Lung (tissue), 12 donors: ENCODE results near the gene TSBP1. TPM values are rescaled to one million over a fixed set of nuclear protein-coding genes. Genes with fewer than 3 reads are reported as not detected.
"Not testable (repeated sequence)": the region's sequence is repeated elsewhere in the genome, so short reads cannot be mapped to it uniquely, and the experiment has no call there.

Experiments used
- ATAC-seq: fragments of 200-7000 bp; cut with Tn5 transposase; one replicate; pipeline ENCODE4 v1.9.1; 2020; ENCODE audit warnings: moderate number of reproducible peaks; ENCODE audit not compliant: insufficient read depth, low FRiP score
- DNase-seq, 3 donors: peaks; one replicate each; pipeline ENCODE4 v3.0.0-alpha.2; 2013 to 2017
- H3K27ac ChIP-seq, 2 donors: one replicate each; pipeline ENCODE4 v1.5.1; 2013; ENCODE audit warnings: mild to moderate bottlenecking in 2 of 2, moderate library complexity in 2 of 2, control low read depth in 1 of 2, inconsistent platforms in 1 of 2, low read depth in 1 of 2, low read length in 1 of 2
- H3K27me3 ChIP-seq, 3 donors: one replicate each; pipeline ENCODE4 v1.5.1; 2013; ENCODE audit warnings: low read length in 2 of 3; ENCODE audit not compliant: control insufficient read depth in 3 of 3, insufficient read depth in 3 of 3
- H3K36me3 ChIP-seq, 4 donors: one replicate each; pipeline ENCODE4 v1.5.1; 2013; ENCODE audit warnings: low read length in 4 of 4, mild to moderate bottlenecking in 1 of 4, moderate library complexity in 1 of 4; ENCODE audit not compliant: control insufficient read depth in 4 of 4, insufficient read depth in 4 of 4
- H3K4me1 ChIP-seq, 5 donors: one replicate each; pipeline ENCODE4 v1.5.1; 2013; ENCODE audit warnings: low read length in 5 of 5, mild to moderate bottlenecking in 2 of 5, moderate library complexity in 1 of 5; ENCODE audit not compliant: control insufficient read depth in 5 of 5, insufficient read depth in 5 of 5
- H3K4me3 ChIP-seq: one replicate; pipeline ENCODE4 v1.5.1; 2013; ENCODE audit warnings: mild to moderate bottlenecking, control low read depth, moderate library complexity
- H3K9ac ChIP-seq, 2 donors: one replicate each; pipeline ENCODE4 v1.5.1; 2013; ENCODE audit warnings: low read length in 2 of 2, control low read depth in 1 of 2; ENCODE audit not compliant: insufficient read depth in 1 of 2
- H3K9me3 ChIP-seq, 4 donors: one replicate each; pipeline ENCODE4 v1.5.1; 2013; ENCODE audit warnings: low read length in 3 of 4, mild to moderate bottlenecking in 1 of 4, moderate library complexity in 1 of 4; ENCODE audit not compliant: control insufficient read depth in 4 of 4, insufficient read depth in 3 of 4
- WGBS, 2 donors: extraction: QIAGEN DNeasy Blood & Tissue Kit; methylation state at CpG; one replicate each; pipeline ENCODE4 v1.1.7; 2013; 5-methylcytosine and 5-hydroxymethylcytosine counted together
- polyA plus RNA-seq, 2 donors: library from polyadenylated mRNA; stranded (reverse); fragments of 200-250 nt; gene quantifications; one replicate each; pipeline ENCODE4 v1.2.1, GENCODE V29; 2013
- total RNA-seq, 2 donors: library from RNA; depleted of rRNA in 1 of 2; stranded (reverse); fragments of >200 nt in 1 of 2; gene quantifications; one replicate each; pipeline ENCODE4 v1.2.1, GENCODE V29; 2014 to 2021
- TF ChIP-seq, protein P1 (sequence below): IDR thresholded peaks from 2 replicates; pipeline ENCODE4 v1.5.1; 2012; ENCODE audit warnings: mild to moderate bottlenecking; ENCODE audit errors: control extremely low read depth, extremely low read depth
- donor health status: control.
- donor health status: control.
- donor health status: Bipolar disorder and iron deficiency.
- donor health status: healthy.
- donor health status: DM: yes; HTN: yes; CAD: no.

TSBP1 gene
- total and polyA plus RNA-seq, 4 donors = not detected

- Histone ChIP-seq H3K4me3 (no peak overlapping the region), H3K9ac (no peak overlapping the region), H3K9me3 (peaks cover 0 to 5% (median 0%) of the 10 kb centered on the region in 4 donors), H3K4me1 (no peaks in the 10 kb centered on the region), H3K36me3 (no peaks in the 10 kb centered on the region), H3K27ac (no peak overlapping the region), H3K27me3 (no peaks in the 10 kb centered on the region)
- WGBS, 2 donors = 72 to 75% methylated on average over 1 of the region's 1 CpG
- DNase-seq = no peak
- TF ChIP-seq, protein P1, sequence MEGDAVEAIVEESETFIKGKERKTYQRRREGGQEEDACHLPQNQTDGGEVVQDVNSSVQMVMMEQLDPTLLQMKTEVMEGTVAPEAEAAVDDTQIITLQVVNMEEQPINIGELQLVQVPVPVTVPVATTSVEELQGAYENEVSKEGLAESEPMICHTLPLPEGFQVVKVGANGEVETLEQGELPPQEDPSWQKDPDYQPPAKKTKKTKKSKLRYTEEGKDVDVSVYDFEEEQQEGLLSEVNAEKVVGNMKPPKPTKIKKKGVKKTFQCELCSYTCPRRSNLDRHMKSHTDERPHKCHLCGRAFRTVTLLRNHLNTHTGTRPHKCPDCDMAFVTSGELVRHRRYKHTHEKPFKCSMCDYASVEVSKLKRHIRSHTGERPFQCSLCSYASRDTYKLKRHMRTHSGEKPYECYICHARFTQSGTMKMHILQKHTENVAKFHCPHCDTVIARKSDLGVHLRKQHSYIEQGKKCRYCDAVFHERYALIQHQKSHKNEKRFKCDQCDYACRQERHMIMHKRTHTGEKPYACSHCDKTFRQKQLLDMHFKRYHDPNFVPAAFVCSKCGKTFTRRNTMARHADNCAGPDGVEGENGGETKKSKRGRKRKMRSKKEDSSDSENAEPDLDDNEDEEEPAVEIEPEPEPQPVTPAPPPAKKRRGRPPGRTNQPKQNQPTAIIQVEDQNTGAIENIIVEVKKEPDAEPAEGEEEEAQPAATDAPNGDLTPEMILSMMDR = no peak
- no peak for ATAC-seq
Measured at GRCh38 chr6:32271429-32271828, 100.3 kb downstream of the TSBP1 start.

DNA sequence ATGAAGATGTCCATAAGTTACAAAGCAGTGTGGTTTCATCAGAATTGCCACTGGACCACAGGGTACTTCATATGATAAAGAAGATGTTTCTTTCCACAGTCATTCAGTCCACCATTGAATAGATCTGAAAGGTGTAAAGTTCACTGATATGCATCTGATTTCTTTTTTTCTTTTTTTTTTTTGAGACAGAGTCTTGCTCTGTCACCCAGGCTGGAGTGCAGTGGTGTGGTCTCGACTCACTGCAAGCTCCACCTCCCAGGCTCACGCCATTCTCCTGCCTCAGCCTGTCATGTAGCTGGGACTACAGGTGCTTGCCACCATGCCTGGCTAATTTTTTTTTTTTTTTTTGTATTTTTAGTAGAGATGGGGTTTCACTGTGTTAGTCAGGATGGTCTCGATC is 103.2 kb downstream of the TSBP1 start:
- 83 to 88% methylated on average over 3 of the region's 3 CpGs for WGBS, 2 donors

DNA sequence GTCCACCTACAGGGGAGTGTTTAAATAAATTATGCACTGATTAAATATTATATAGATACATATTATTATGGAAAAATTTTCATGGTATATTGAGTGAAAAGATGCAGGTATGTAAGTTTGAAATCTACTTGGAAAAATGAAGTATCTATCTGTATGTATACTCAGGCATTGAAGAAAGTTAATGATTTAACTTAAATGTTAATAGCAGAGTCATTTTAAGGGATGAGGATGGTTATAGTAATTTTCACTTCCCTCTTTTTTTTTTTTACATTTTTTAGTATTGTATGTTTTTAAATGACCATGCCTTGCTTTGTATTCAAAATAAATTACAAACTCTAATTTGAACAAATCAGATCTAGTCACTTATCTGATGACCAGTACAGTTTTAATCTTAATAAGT is 104.7 kb downstream of the TSBP1 start:
- Histone ChIP-seq H3K9ac (no peak overlapping the region), H3K27me3 (no peaks in the 10 kb centered on the region), H3K36me3 (peaks cover 0 to 6% (median 1%) of the 10 kb centered on the region in 4 donors), H3K9me3 (no peaks in the 10 kb centered on the region), H3K27ac (no peak overlapping the region), H3K4me3 (no peak overlapping the region), H3K4me1 (no peaks in the 10 kb centered on the region)
- ATAC-seq (no peak), DNase-seq (no peak)
- TF ChIP-seq, protein P1 = no peak

More for the DNA sequence above, 103.2 kb downstream of the TSBP1 start:
- ATAC-seq, H3K27me3 ChIP-seq, H3K9ac ChIP-seq, H3K4me1 ChIP-seq, H3K27ac ChIP-seq, H3K9me3 ChIP-seq, H3K4me3 ChIP-seq, H3K36me3 ChIP-seq, DNase-seq: not testable (repeated sequence)

DNA sequence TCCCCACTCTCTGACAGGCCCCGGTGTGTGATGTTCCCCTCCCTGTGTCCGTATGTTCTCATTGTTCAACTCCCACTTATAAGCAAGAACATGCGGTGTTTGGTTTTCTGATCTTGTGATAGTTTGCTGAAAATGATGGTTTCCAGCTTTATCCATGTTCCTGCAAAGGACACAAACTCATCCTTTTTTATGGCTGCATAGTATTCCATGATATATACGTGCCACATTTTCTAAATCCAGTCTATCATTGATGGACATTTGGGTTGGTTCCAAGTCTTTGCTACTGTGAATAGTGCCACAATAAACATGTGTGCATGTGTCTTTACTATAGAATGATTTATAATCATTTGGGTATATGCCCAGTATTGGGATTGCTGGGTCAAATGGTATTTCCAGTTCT is 114.4 kb downstream of the TSBP1 start:
- 75 to 95% methylated on average over 4 of the region's 4 CpGs for WGBS, 2 donors
- peaks cover 0 to 11% (median 0%) of the 10 kb centered on the region in 5 donors for H3K4me1 ChIP-seq
- H3K9me3 ChIP-seq, ATAC-seq, H3K9ac ChIP-seq, H3K27ac ChIP-seq, H3K36me3 ChIP-seq, H3K4me3 ChIP-seq, DNase-seq, H3K27me3 ChIP-seq: not testable (repeated sequence)
